Trophoblast cell (in vitro differentiated cells and primary cell): ENCODE measurements around the gene ZNF525.
"Not testable (repeated sequence)": the region's sequence is repeated elsewhere in the genome, so short reads cannot be mapped to it uniquely, and the experiment has no call there.

Experiments used
- DNase-seq, 2 donors: peaks; one replicate each; pipeline ENCODE4 v3.0.0-alpha.2; 2016
- H2AFZ ChIP-seq: 2 replicates; pipeline ENCODE4 v1.6.1; 2013; ENCODE audit warnings: low read length, moderate library complexity, mild to moderate bottlenecking; ENCODE audit not compliant: insufficient read depth, poor library complexity
- H2AK5ac ChIP-seq: 2 replicates; pipeline ENCODE4 v1.6.1; 2013; ENCODE audit warnings: mild to moderate bottlenecking, low read length
- H2BK120ac ChIP-seq: 2 replicates; pipeline ENCODE4 v1.6.1; 2013; ENCODE audit warnings: low read length, mild to moderate bottlenecking, moderate library complexity; ENCODE audit not compliant: insufficient read depth, poor library complexity
- H2BK12ac ChIP-seq: 2 replicates; pipeline ENCODE4 v1.6.1; 2013; ENCODE audit warnings: mild to moderate bottlenecking, low read length, moderate library complexity
- H2BK5ac ChIP-seq: 2 replicates; pipeline ENCODE4 v1.6.1; 2013; ENCODE audit warnings: low read length, low read depth, moderate library complexity, mild to moderate bottlenecking; ENCODE audit not compliant: poor library complexity
- H3K14ac ChIP-seq: 2 replicates; pipeline ENCODE4 v1.6.1; 2013; ENCODE audit warnings: mild to moderate bottlenecking, low read length
- H3K18ac ChIP-seq: 2 replicates; pipeline ENCODE4 v1.6.1; 2013; ENCODE audit warnings: mild to moderate bottlenecking, low read length
- H3K23ac ChIP-seq: 2 replicates; pipeline ENCODE4 v1.6.1; 2013; ENCODE audit warnings: low read length
- H3K27ac ChIP-seq: 2 replicates; pipeline ENCODE4 v1.5.1; 2013; ENCODE audit warnings: low read depth, mild to moderate bottlenecking, inconsistent platforms, low read length, moderate library complexity
- H3K27me3 ChIP-seq: 2 replicates; pipeline ENCODE4 v1.6.1; 2013; ENCODE audit warnings: inconsistent platforms, mild to moderate bottlenecking, low read length, moderate library complexity; ENCODE audit not compliant: insufficient read depth
- H3K36me3 ChIP-seq, 2 experiments: 1 replicate in 1 of 2; 2 replicates in 1 of 2; pipeline ENCODE4 v1.6.1; 2013; ENCODE audit warnings: low read length in 2 of 2, mild to moderate bottlenecking in 2 of 2, moderate library complexity in 1 of 2; ENCODE audit not compliant: insufficient read depth in 2 of 2, control insufficient read depth in 1 of 2
- H3K4ac ChIP-seq: 2 replicates; pipeline ENCODE4 v1.6.1; 2013; ENCODE audit warnings: low read depth, mild to moderate bottlenecking, low read length, moderate library complexity
- H3K4me1 ChIP-seq, 2 experiments: 1 replicate in 1 of 2; 2 replicates in 1 of 2; pipeline ENCODE4 v1.6.1; 2013; ENCODE audit warnings: low read length in 2 of 2, mild to moderate bottlenecking in 2 of 2, moderate library complexity in 1 of 2; ENCODE audit not compliant: insufficient read depth in 2 of 2, control insufficient read depth in 1 of 2
- H3K4me2 ChIP-seq: 2 replicates; pipeline ENCODE4 v1.6.1; 2013; ENCODE audit warnings: inconsistent platforms, mild to moderate bottlenecking, low read length, moderate library complexity
- H3K4me3 ChIP-seq: 2 replicates; pipeline ENCODE4 v1.5.1; 2013; ENCODE audit warnings: mild to moderate bottlenecking, low read depth, low read length, inconsistent platforms
- H3K79me1 ChIP-seq: one replicate; pipeline ENCODE4 v1.6.1; 2013; ENCODE audit warnings: low read length
- H3K79me2 ChIP-seq: 2 replicates; pipeline ENCODE4 v1.6.1; 2013; ENCODE audit warnings: low read length, mild to moderate bottlenecking; ENCODE audit not compliant: control insufficient read depth, insufficient read depth, poor library complexity
- H3K9ac ChIP-seq: 2 replicates; pipeline ENCODE4 v1.6.1; 2013; ENCODE audit warnings: mild to moderate bottlenecking, low read length
- H3K9me3 ChIP-seq: 2 replicates; pipeline ENCODE4 v1.6.1; 2013; ENCODE audit warnings: low read depth, mild to moderate bottlenecking, control low read depth, inconsistent platforms, low read length; ENCODE audit not compliant: insufficient read depth
- H4K12ac ChIP-seq: 2 replicates; pipeline ENCODE4 v1.6.1; 2013; ENCODE audit warnings: low read depth, mild to moderate bottlenecking, low read length, moderate library complexity
- H4K8ac ChIP-seq: 2 replicates; pipeline ENCODE4 v1.6.1; 2013; ENCODE audit warnings: low read depth, mild to moderate bottlenecking, low read length, moderate library complexity
- H4K91ac ChIP-seq: one replicate; pipeline ENCODE4 v1.6.1; 2013; ENCODE audit warnings: low read depth, mild to moderate bottlenecking, low read length, moderate library complexity
- WGBS: extraction: QIAGEN DNeasy Blood & Tissue Kit; methylation state at CpG from one replicate; pipeline ENCODE4 v1.1.7; 2013; ENCODE audit warnings: missing lambda C conversion rate; ENCODE audit not compliant: insufficient read length, insufficient coverage; ENCODE audit errors: extremely low coverage; 5-methylcytosine and 5-hydroxymethylcytosine counted together

ZNF525 gene

GRCh38 chr19:53333463-53334449 lies 31.7 kb upstream of the ZNF525 start, which contains the start of gene ZNF845:
TSS of gene ZNF845 (plus strand) at chr19:53333749. CDS start at chr19:53341308, 7,559 bp downstream.
- DNase-seq = peak; percentile 90 to 97
- H3K9ac ChIP-seq = peak within 1 kb of the TSS; percentile 75
- H4K91ac ChIP-seq = peak within 1 kb of the TSS; percentile 33
- H3K14ac ChIP-seq = peak within 1 kb of the TSS; percentile 62
- peaks cover 6% of the 10 kb centered on the region for H3K9me3 ChIP-seq
- peak within 1 kb of the TSS; percentile 90 for H3K4me2 ChIP-seq
- H2BK120ac ChIP-seq = peak within 1 kb of the TSS; percentile 72
- H2AK5ac ChIP-seq = no peak within 1 kb of the TSS
- peak within 1 kb of the TSS; percentile 35 for H2BK12ac ChIP-seq
- peaks cover 5% of the 10 kb centered on the region for H3K79me2 ChIP-seq
- peaks cover 6 to 10% of the 10 kb centered on the region in 2 experiments for H3K36me3 ChIP-seq
- H3K4me3 ChIP-seq = peak within 1 kb of the TSS; percentile 83
- H3K23ac ChIP-seq = no peak within 1 kb of the TSS
- peak within 1 kb of the TSS; percentile 44 for H3K4ac ChIP-seq
- peak within 1 kb of the TSS; percentile 67 for H3K18ac ChIP-seq
- H2AFZ ChIP-seq = peak within 1 kb of the TSS; percentile 91
- peak within 1 kb of the TSS; percentile 85 for H4K8ac ChIP-seq
- H4K12ac ChIP-seq = peak within 1 kb of the TSS; percentile 84
- H3K79me1 ChIP-seq = peaks cover 9% of the 10 kb centered on the region
- no peaks in the 10 kb centered on the region for H3K27me3 ChIP-seq
- peak within 1 kb of the TSS; percentile 31 for H2BK5ac ChIP-seq
- H3K4me1 ChIP-seq = peaks cover 0 to 5% of the 10 kb centered on the region in 2 experiments
- WGBS = no CpG with 5 or more reads among the region's 61 CpGs
- peak within 1 kb of the TSS; percentile 70 for H3K27ac ChIP-seq

GRCh38 chr19:53344403-53344802 lies 21.1 kb upstream of the ZNF525 start:
- H3K4me2 ChIP-seq, H4K12ac ChIP-seq, H3K79me1 ChIP-seq, DNase-seq, H2AK5ac ChIP-seq, H3K23ac ChIP-seq, H3K4ac ChIP-seq, H3K27me3 ChIP-seq, H2AFZ ChIP-seq, H2BK5ac ChIP-seq, H3K4me1 ChIP-seq, H3K18ac ChIP-seq, H2BK120ac ChIP-seq, H2BK12ac ChIP-seq, H4K91ac ChIP-seq, H3K79me2 ChIP-seq, H3K27ac ChIP-seq, H3K9me3 ChIP-seq, H3K4me3 ChIP-seq, H3K14ac ChIP-seq, H4K8ac ChIP-seq, H3K9ac ChIP-seq: not testable (repeated sequence)
- no CpG with 5 or more reads among the region's 4 CpGs for whole genome bisulfite sequencing
- peaks cover 52 to 54% of the 10 kb centered on the region in 2 experiments for H3K36me3 ChIP-seq

GRCh38 chr19:53355739-53356138 lies 9.8 kb upstream of the ZNF525 start:
- Histone ChIP-seq H4K8ac (no peak overlapping the region), H2BK120ac (no peak overlapping the region), H3K4me2 (no peak overlapping the region), H2AFZ (no peak overlapping the region), H3K4me1 (no peaks in the 10 kb centered on the region), H3K9ac (no peak overlapping the region), H4K91ac (no peak overlapping the region), H3K14ac (no peak overlapping the region), H2BK12ac (no peak overlapping the region), H3K23ac (no peak overlapping the region), H3K79me2 (no peaks in the 10 kb centered on the region), H3K79me1 (no peaks in the 10 kb centered on the region), H3K36me3 (peaks cover 2 to 24% of the 10 kb centered on the region in 2 experiments), H2AK5ac (no peak overlapping the region), H3K27ac (no peak overlapping the region), H4K12ac (no peak overlapping the region), H3K4me3 (no peak overlapping the region), H3K4ac (no peak overlapping the region), H2BK5ac (no peak overlapping the region), H3K27me3 (no peaks in the 10 kb centered on the region), H3K9me3 (peaks cover 13% of the 10 kb centered on the region), H3K18ac (no peak overlapping the region)
- no CpG with 5 or more reads among the region's 1 CpG for WGBS
- DNase-seq = no peak

- Histone ChIP-seq H3K4ac (no peak overlapping the region), H4K12ac (no peak overlapping the region), H3K18ac (no peak overlapping the region), H3K14ac (no peak overlapping the region), H3K9me3 (peaks cover 13% of the 10 kb centered on the region), H3K79me2 (no peaks in the 10 kb centered on the region), H2AFZ (no peak overlapping the region), H3K4me2 (no peak overlapping the region), H2BK12ac (no peak overlapping the region), H3K4me3 (no peak overlapping the region), H3K9ac (no peak overlapping the region), H4K8ac (no peak overlapping the region), H4K91ac (no peak overlapping the region), H3K4me1 (no peaks in the 10 kb centered on the region), H3K27ac (no peak overlapping the region), H3K27me3 (no peaks in the 10 kb centered on the region), H3K23ac (no peak overlapping the region), H2BK120ac (no peak overlapping the region), H2BK5ac (no peak overlapping the region), H3K36me3 (peaks cover 2 to 6% of the 10 kb centered on the region in 2 experiments), H2AK5ac (no peak overlapping the region), H3K79me1 (no peaks in the 10 kb centered on the region)
- no CpG with 5 or more reads among the region's 35 CpGs for WGBS
- no peak for DNase-seq
Observed at GRCh38 chr19:53357821-53358581, 7.5 kb upstream of the ZNF525 start.
